Measurements from ENCODE around the gene TERT. TPM values are rescaled to one million over a fixed set of nuclear protein-coding genes. Genes with fewer than 3 reads are reported as not detected.

Gene TERT
- total and polyA plus RNA-seq, 8 donors: 0.09 to 0.35 (median 0.14) TPM

DNA sequence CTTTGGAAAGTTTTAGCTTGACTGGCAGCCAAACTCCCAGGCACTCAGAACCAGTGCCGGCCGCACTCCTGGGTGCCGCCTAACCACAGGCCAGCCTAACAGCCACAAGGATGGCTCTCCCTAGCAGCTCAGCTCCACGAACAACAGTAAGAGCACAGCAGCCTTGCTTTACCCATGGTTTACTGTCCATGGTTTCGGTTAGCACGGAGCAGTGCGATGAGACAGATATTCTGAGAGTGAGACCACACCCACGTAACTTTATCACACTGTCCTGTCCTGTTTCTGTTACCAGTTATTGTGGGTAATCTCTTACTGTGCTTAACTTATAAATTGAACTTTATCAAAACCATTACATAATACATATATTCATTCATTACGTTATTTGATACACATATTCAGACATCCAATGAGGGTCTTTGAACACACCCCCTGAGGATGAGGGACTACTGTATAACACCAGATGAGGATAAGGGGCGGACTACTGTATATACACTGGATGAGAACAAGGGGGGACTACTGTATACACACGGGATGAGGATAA, 37.7 kb upstream of the TERT start:
- ATAC-seq: peak; percentile 23

DNA sequence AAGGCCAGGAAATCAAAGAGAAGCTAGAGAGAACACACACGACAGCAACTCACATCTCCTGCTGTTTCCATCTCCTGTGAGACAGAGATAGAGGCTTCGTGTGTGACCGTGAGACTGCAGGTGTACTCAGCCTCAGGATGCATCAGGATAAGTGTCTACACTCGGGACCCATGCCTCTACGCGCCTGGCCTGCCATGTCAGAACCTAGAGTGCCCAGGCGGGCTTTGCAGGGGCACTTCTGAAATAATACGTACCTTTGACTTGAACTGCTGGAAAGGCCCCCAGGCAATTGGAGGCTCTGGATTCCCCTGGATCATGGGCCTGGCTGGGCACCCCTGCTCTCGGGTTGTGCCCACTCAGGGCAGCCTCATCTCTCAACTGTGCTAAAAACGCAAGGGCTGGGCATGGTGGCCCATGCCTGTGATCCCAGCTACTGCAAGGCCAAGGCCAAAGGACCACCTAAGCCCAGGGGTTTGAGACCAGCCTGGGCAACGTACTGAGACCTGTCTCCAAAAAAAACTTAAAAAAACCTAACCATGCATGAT, 37.1 kb upstream of the TERT start:
- Histone ChIP-seq H3K27me3 (no peaks in the 10 kb centered on the region), H3K4me3 (no peak overlapping the region), H3K9me3 (no peaks in the 10 kb centered on the region), H3K36me3 (peaks cover 0 to 71% of the 10 kb centered on the region in 2 donors), H3K27ac (no peak overlapping the region), H3K4me1 (peaks cover 0 to 3% of the 10 kb centered on the region in 2 donors)
- TF ChIP-seq, protein P1, sequence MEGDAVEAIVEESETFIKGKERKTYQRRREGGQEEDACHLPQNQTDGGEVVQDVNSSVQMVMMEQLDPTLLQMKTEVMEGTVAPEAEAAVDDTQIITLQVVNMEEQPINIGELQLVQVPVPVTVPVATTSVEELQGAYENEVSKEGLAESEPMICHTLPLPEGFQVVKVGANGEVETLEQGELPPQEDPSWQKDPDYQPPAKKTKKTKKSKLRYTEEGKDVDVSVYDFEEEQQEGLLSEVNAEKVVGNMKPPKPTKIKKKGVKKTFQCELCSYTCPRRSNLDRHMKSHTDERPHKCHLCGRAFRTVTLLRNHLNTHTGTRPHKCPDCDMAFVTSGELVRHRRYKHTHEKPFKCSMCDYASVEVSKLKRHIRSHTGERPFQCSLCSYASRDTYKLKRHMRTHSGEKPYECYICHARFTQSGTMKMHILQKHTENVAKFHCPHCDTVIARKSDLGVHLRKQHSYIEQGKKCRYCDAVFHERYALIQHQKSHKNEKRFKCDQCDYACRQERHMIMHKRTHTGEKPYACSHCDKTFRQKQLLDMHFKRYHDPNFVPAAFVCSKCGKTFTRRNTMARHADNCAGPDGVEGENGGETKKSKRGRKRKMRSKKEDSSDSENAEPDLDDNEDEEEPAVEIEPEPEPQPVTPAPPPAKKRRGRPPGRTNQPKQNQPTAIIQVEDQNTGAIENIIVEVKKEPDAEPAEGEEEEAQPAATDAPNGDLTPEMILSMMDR (IDR thresholded peaks at IDR 0.05): no peak
- intact Hi-C loops (cut with DNase I): no loop called here
- ATAC-seq: no peak
- DNase-seq: no peak

More for the DNA sequence above, 37.7 kb upstream of the TERT start:
- H3K27ac ChIP-seq: no peak overlapping the region
- H3K4me3 ChIP-seq: no peak overlapping the region
- intact Hi-C loops (cut with DNase I): no loop called here
- H3K4me1 ChIP-seq: peaks cover 0 to 3% of the 10 kb centered on the region in 2 donors
- no peak for DNase-seq
- H3K9me3 ChIP-seq: no peaks in the 10 kb centered on the region
- peaks cover 0 to 77% of the 10 kb centered on the region in 2 donors for H3K36me3 ChIP-seq
- TF ChIP-seq, protein P1 (IDR thresholded peaks at IDR 0.05): no peak
- no peaks in the 10 kb centered on the region for H3K27me3 ChIP-seq

DNA sequence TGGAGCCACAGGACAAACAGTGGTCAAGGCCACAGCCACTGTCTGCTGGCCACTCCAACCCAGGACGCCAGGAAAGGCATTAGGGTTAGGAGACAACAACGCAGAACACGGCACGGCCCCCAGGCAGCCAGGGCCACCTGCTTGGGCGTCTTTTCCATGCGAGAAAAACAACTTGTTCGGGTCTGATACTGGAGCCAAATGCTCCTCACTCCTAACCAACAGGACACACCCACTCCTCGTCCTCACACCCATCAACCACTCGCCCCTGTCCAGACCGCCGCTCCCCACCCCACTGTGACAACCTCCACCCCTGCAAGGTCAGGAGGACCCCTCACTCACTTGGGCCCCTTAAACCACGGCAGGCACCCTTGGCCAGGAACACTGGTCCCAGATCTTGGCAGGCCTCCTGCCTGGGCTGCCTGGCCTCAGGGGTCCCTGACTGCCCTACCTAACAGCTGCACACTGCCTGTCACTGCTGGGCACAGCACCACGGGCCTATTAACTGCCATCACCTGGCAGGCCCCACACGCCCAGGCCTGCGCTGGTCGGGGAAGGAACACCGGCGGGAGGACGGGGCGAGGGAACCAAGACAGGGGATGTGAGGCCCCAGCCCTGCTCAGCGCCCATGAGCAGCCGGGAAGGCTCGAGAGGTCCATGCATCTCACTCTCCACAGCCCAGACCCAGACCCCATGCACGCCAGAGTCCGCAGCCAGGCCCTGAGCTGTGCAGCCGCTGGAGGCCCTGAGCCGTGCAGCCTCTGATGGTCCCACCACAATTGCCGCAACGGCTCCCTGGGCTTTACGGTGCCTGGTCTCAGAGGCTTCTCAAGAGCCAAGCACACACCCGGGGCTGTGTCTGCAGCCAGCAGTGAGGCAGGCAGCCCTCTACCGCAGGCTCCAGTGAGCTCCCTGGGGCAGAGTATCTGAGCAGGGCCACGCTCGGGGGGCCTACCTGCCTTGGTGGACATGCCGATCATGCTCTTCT, 36.3 kb upstream of the TERT start:
- peak overlapping the region in 1 of 2 donors; percentile 13 for H3K27ac ChIP-seq
- peak; percentile 15 for ATAC-seq

DNA sequence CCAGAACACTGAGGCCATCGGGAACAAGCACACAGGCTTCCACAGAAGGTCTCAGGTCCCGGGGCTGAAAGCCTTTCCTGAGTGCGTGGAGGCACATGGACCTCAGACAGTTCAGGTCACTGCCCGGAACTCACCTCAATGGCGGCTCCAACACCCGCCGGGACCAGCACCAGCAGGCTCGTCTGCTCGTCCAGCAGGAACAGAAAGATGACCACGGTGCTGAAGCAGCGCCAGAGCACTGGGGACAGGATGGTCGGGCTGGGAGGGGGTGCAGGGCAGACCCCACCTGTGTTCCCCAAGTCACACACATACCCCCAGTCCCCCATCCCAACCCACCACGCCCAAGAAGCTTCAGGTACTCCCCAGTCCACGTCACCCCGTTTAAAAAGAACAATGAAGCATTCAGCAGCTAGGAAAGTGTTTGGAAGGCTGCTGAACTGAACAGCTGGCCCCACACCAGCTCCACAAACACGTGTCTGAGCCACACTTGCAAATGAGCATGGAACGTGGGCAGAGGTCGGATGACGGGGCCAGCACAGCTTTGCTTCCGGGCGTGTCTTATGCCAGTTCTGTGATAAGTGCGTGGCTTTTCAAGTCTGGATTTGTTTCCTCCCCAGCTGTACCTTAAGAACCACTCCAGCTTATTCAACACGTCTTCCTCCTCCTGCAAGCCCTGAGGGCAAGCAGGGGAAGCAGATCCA, 35.4 kb upstream of the TERT start:
- Histone ChIP-seq H3K9me3 (no peaks in the 10 kb centered on the region), H3K27me3 (no peaks in the 10 kb centered on the region), H3K27ac (peak overlapping the region in 1 of 2 donors; percentile 13), H3K4me1 (peaks cover 0 to 3% of the 10 kb centered on the region in 2 donors), H3K36me3 (peaks cover 0 to 63% of the 10 kb centered on the region in 2 donors), H3K4me3 (no peak overlapping the region)
- TF ChIP-seq, protein P1 (IDR thresholded peaks at IDR 0.05): no peak
- ATAC-seq: peak; percentile 89
- DNase-seq: peak in 1 of 4 donors; percentile 81
- intact Hi-C loops (cut with DNase I): no loop called here

More for the DNA sequence above, 36.3 kb upstream of the TERT start:
- Histone ChIP-seq H3K4me1 (peaks cover 0 to 3% of the 10 kb centered on the region in 2 donors), H3K36me3 (peaks cover 0 to 63% of the 10 kb centered on the region in 2 donors), H3K9me3 (no peaks in the 10 kb centered on the region), H3K4me3 (no peak overlapping the region), H3K27me3 (no peaks in the 10 kb centered on the region)
- TF ChIP-seq, protein P1 (IDR thresholded peaks at IDR 0.05): no peak
- peak in 1 of 4 donors; percentile 68 for DNase-seq
- intact Hi-C loops (cut with DNase I): no loop called here

Measured in left lung (tissue), 10 donors.